Measurements from ENCODE around the gene TMEM8B. TPM values are rescaled to one million over a fixed set of nuclear protein-coding genes. Genes with fewer than 3 reads are reported as not detected.

Gene TMEM8B
- total and polyA plus RNA-seq, 9 of the 15 experiments (the other 6 are each of a cell fraction or from before 2014, with no cell fraction given) = 0.01 to 2.2 (median 1.1) TPM

DNA sequence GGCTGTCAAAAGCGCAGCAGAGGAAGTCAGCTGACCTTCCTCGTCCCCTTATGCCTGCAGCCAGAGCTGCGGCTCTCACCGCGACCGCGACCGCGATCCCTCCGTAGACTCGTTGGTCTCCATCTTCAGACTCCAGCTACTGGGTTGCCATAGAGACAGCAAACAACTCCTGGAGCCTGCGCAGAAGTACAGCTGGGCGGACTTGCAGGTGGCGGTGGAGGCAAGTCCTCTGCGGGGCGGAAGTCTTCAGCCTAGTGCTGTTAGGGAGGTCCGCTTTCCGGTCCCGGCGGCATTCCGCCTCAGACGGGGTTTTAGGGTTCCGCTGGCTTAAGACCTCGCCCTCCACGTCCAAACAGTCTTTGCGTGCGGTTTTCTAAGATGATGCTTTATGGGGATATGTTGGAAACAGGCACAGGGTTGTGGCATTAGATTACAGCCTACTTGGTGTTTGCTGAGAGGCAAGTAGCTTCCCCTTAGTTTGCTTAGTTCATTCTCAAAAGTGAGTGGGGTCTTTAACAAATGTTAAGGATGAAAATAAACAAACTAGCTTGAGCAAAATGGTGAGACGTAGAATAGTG, 16.9 kb upstream of the TMEM8B start, which contains the start of gene SPAG8 (continued):
- TF ChIP-seq IFI16 (CRISPR knock-in tag; IDR thresholded peaks at IDR 0.05) (no peak), TCFL5 (CRISPR knock-in tag; conservative IDR thresholded peaks at IDR 0.05) (no peak), FOXK1 (CRISPR knock-in tag; IDR thresholded peaks at IDR 0.05; ENCODE audit: borderline replicate concordance) (no peak), EP400 (IDR thresholded peaks at IDR 0.05) (no peak), SREBF2 (CRISPR knock-in tag; IDR thresholded peaks at IDR 0.05) (no peak), PHTF2 (CRISPR knock-in tag; IDR thresholded peaks at IDR 0.05) (no peak), KDM5B (IDR thresholded peaks at IDR 0.05; ENCODE audit: insufficient replicate concordance, low read depth, low read length) (no peak), PML (IDR thresholded peaks at IDR 0.05; ENCODE audit: low read length) (no peak)
- TF ChIP-seq, protein P1, sequence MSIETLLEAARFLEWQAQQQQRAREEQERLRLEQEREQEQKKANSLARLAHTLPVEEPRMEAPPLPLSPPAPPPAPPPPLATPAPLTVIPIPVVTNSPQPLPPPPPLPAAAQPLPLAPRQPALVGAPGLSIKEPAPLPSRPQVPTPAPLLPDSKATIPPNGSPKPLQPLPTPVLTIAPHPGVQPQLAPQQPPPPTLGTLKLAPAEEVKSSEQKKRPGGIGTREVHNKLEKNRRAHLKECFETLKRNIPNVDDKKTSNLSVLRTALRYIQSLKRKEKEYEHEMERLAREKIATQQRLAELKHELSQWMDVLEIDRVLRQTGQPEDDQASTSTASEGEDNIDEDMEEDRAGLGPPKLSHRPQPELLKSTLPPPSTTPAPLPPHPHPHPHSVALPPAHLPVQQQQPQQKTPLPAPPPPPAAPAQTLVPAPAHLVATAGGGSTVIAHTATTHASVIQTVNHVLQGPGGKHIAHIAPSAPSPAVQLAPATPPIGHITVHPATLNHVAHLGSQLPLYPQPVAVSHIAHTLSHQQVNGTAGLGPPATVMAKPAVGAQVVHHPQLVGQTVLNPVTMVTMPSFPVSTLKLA (conservative IDR thresholded peaks at IDR 0.05) = no peak
- TF ChIP-seq, protein P2, sequence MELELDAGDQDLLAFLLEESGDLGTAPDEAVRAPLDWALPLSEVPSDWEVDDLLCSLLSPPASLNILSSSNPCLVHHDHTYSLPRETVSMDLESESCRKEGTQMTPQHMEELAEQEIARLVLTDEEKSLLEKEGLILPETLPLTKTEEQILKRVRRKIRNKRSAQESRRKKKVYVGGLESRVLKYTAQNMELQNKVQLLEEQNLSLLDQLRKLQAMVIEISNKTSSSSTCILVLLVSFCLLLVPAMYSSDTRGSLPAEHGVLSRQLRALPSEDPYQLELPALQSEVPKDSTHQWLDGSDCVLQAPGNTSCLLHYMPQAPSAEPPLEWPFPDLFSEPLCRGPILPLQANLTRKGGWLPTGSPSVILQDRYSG (tag; conservative IDR thresholded peaks at IDR 0.05; ENCODE audit: low read depth) = no peak
- TF ChIP-seq, protein P3, sequence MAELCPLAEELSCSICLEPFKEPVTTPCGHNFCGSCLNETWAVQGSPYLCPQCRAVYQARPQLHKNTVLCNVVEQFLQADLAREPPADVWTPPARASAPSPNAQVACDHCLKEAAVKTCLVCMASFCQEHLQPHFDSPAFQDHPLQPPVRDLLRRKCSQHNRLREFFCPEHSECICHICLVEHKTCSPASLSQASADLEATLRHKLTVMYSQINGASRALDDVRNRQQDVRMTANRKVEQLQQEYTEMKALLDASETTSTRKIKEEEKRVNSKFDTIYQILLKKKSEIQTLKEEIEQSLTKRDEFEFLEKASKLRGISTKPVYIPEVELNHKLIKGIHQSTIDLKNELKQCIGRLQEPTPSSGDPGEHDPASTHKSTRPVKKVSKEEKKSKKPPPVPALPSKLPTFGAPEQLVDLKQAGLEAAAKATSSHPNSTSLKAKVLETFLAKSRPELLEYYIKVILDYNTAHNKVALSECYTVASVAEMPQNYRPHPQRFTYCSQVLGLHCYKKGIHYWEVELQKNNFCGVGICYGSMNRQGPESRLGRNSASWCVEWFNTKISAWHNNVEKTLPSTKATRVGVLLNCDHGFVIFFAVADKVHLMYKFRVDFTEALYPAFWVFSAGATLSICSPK (IDR thresholded peaks at IDR 0.05; ENCODE audit: borderline replicate concordance) = no peak
- TF ChIP-seq, protein P4, sequence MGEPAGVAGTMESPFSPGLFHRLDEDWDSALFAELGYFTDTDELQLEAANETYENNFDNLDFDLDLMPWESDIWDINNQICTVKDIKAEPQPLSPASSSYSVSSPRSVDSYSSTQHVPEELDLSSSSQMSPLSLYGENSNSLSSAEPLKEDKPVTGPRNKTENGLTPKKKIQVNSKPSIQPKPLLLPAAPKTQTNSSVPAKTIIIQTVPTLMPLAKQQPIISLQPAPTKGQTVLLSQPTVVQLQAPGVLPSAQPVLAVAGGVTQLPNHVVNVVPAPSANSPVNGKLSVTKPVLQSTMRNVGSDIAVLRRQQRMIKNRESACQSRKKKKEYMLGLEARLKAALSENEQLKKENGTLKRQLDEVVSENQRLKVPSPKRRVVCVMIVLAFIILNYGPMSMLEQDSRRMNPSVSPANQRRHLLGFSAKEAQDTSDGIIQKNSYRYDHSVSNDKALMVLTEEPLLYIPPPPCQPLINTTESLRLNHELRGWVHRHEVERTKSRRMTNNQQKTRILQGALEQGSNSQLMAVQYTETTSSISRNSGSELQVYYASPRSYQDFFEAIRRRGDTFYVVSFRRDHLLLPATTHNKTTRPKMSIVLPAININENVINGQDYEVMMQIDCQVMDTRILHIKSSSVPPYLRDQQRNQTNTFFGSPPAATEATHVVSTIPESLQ (CRISPR knock-in tag; IDR thresholded peaks at IDR 0.05) = no peak
- TF ChIP-seq, protein P5, sequence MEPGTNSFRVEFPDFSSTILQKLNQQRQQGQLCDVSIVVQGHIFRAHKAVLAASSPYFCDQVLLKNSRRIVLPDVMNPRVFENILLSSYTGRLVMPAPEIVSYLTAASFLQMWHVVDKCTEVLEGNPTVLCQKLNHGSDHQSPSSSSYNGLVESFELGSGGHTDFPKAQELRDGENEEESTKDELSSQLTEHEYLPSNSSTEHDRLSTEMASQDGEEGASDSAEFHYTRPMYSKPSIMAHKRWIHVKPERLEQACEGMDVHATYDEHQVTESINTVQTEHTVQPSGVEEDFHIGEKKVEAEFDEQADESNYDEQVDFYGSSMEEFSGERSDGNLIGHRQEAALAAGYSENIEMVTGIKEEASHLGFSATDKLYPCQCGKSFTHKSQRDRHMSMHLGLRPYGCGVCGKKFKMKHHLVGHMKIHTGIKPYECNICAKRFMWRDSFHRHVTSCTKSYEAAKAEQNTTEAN (CRISPR knock-in tag; IDR thresholded peaks at IDR 0.05) = no peak
- TF ChIP-seq, protein P6, sequence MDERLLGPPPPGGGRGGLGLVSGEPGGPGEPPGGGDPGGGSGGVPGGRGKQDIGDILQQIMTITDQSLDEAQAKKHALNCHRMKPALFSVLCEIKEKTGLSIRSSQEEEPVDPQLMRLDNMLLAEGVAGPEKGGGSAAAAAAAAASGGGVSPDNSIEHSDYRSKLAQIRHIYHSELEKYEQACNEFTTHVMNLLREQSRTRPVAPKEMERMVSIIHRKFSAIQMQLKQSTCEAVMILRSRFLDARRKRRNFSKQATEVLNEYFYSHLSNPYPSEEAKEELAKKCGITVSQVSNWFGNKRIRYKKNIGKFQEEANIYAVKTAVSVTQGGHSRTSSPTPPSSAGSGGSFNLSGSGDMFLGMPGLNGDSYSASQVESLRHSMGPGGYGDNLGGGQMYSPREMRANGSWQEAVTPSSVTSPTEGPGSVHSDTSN (CRISPR knock-in tag; IDR thresholded peaks at IDR 0.05; ENCODE audit: low read depth) = no peak
- TF ChIP-seq, protein P6 (tag; conservative IDR thresholded peaks at IDR 0.05; ENCODE audit: low read depth) = no peak
- TF ChIP-seq, protein P7, sequence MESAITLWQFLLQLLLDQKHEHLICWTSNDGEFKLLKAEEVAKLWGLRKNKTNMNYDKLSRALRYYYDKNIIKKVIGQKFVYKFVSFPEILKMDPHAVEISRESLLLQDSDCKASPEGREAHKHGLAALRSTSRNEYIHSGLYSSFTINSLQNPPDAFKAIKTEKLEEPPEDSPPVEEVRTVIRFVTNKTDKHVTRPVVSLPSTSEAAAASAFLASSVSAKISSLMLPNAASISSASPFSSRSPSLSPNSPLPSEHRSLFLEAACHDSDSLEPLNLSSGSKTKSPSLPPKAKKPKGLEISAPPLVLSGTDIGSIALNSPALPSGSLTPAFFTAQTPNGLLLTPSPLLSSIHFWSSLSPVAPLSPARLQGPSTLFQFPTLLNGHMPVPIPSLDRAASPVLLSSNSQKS (CRISPR knock-in tag; IDR thresholded peaks at IDR 0.05) = no peak
